BJ (cell line): ENCODE results near the gene SLC26A1. TPM values are rescaled to one million over a fixed set of nuclear protein-coding genes. Genes with fewer than 3 reads are reported as not detected.
A peak's percentile ranks its signal among the peaks of the same experiment; 100 is the strongest.

Experiments used
- CTCF ChIA-PET: fragments of 350-600 bp; formaldehyde crosslinking; extraction: SDS; loops from one replicate; lab custom pipeline; 2021; ENCODE audit warnings: antibody characterized with exemption, inconsistent platforms; lab: Yijun Ruan, JAX
- POLR2A ChIA-PET: fragments of 300-600 bp; sonication (Branson Sonifier 250); formaldehyde crosslinking; extraction: SDS; loops from one replicate; lab custom pipeline; 2021; ENCODE audit warnings: antibody characterized with exemption; lab: Charles Lee
- DNase-seq: peaks from one replicate; pipeline ENCODE4 v3.0.0-alpha.2; 2011; ENCODE audit warnings: low read depth
- H3K27me3 ChIP-seq: 2 replicates; pipeline ENCODE4 v1.6.0; 2011; ENCODE audit warnings: low read length; ENCODE audit not compliant: control insufficient read depth, insufficient read depth
- H3K36me3 ChIP-seq: 2 replicates; pipeline ENCODE4 v1.5.1; 2011; ENCODE audit warnings: low read length; ENCODE audit not compliant: control insufficient read depth, insufficient read depth
- H3K4me3 ChIP-seq: 2 replicates; pipeline ENCODE4 v1.5.1; 2011; ENCODE audit warnings: low read depth, mild to moderate bottlenecking, control low read depth, low read length
- CTCF ChIP-seq: IDR thresholded peaks from 2 replicates; pipeline ENCODE4 v1.5.1; 2011; ENCODE audit warnings: low read depth, mild to moderate bottlenecking, control low read depth, inconsistent platforms, low read length, moderate library complexity; ENCODE audit not compliant: insufficient read depth
- polyA plus RNA-seq: library from polyadenylated mRNA; depleted of rRNA; stranded (reverse); fragments of >200 nt; gene quantifications from 2 replicates; pipeline ENCODE4 v1.2.3, GENCODE V29; 2011

SLC26A1 gene
- polyA plus RNA-seq, 1 experiment, result not detected

DNA sequence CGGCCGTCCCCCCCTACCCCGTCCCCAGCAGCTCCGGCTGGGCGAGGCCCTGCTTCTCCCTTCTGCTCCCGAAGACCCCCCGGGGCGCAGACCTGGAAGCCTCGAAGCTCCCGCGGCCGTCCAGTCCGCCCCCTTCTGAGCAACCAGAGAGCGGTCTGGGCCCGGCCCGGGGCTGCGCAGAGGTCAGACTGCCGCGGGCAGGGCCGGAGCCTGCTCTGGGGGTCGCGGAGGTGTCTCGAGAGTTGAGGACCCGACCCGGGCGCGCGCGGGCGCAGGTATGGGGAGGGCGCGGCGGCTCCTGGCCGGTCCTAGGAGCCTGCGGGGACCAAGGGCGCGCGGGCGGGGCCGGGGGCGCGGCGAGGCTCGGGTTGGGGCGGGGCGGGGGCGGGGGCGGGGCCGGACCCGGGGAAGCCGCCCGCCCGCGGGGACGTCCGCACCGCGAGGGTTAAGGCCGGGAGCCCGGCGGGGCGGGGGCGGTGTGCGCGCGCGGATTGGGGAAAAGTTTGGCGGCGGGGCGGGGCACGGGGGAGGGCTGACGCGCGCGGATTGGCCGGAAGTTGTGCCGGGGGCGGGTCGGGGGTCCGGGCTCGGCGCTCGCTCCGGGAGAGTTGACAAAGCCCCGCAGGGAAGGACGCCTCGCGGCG is 17.9 kb upstream of the SLC26A1 start, which contains the start of gene FGFRL1:
Gene FGFRL1, plus strand, starts transcription at position 605 of the 644 bp plus-strand sequence. CDS start 860 bp downstream, outside the sequence.
- TF ChIP-seq CTCF, result no peak
- ChIA-PET POLR2A (interaction anchor here (0.7 kb wide), 1 partner anchor 349 kb away, joined by 8 read pairs; no protein-coding TSS in a partner anchor), CTCF (interaction anchor here (1.7 kb wide), 1 partner anchor 269 kb away, joined by 5 read pairs; no protein-coding TSS in a partner anchor)
- Histone ChIP-seq H3K27me3 (peaks cover 8% of the 10 kb centered on the region), H3K36me3 (no peaks in the 10 kb centered on the region; the same call in 1 of the 2 replicates), H3K4me3 (peak within 1 kb of the TSS; percentile 54)
- DNase-seq, result no peak

DNA sequence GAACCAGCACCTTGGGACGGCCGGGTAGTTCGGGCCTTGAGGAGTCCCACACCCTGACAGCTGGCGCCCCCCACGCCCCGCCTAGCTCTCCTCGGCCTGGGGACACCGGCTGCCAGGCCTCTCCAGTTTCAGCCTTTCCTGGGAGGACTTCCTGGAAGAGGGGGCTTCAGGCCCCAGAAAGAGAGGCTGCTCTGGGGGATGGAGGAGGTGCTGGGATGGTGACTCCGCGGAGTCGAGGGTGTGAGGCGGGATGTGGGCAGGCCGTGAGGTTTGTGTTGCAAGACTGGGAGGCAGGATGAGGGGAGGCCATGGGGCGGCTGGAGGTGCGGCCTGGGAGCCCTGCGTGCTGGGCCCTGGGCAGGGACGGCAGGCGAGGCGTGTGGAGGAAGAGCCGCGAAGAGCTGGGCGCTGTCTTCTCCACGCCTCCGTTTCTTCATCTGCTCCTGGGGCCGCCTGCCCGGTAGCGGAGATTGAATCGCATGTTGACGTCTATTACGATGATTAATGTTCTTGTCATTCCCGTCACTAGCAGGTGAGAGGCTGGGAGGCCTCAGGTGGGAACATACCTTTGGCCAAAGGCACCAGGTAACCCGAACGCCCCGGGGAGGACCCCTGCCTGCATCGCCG is 17.3 kb upstream of the SLC26A1 start:
- ChIA-PET POLR2A (interaction anchor here (0.7 kb wide), 1 partner anchor 350 kb away, joined by 8 read pairs; no protein-coding TSS in a partner anchor), CTCF (interaction anchor here (1.0 to 1.7 kb wide), 2 partner anchors 28 to 268 kb away, joined by 3 to 5 read pairs; no protein-coding TSS in a partner anchor)
- H3K4me3 ChIP-seq, result peak overlapping the region; percentile 41
- H3K27me3 ChIP-seq, result peaks cover 9% of the 10 kb centered on the region
- DNase-seq, result no peak
- 0 out of 2 replicates have a peak, but pooled peaks have one; percentile 7 for TF ChIP-seq CTCF
- H3K36me3 ChIP-seq, result no peaks in the 10 kb centered on the region; the same call in 1 of the 2 replicates

GRCh38 chr4:1009542-1010394 is 16.6 kb upstream of the SLC26A1 start:
- no peak for DNase-seq
- no peak for TF ChIP-seq CTCF
- H3K4me3 ChIP-seq, result peak overlapping the region; percentile 66
- POLR2A ChIA-PET, result no interaction called here
- CTCF ChIA-PET, result interaction anchor here (1.0 to 1.7 kb wide), 2 partner anchors 29 to 268 kb away, joined by 3 to 5 read pairs; no protein-coding TSS in a partner anchor
- no peaks in the 10 kb centered on the region; the same call in 1 of the 2 replicates for H3K36me3 ChIP-seq
- peaks cover 10% of the 10 kb centered on the region for H3K27me3 ChIP-seq

GRCh38 chr4:1008840-1009541 is 15.8 kb upstream of the SLC26A1 start:
- ChIA-PET POLR2A (no interaction called here), CTCF (interaction anchor here (1.0 kb wide), 1 partner anchor 12 kb away, joined by 3 read pairs; no protein-coding TSS in a partner anchor)
- Histone ChIP-seq H3K27me3 (peaks cover 10% of the 10 kb centered on the region), H3K4me3 (peak overlapping the region; percentile 66), H3K36me3 (no peaks in the 10 kb centered on the region)
- no peak for TF ChIP-seq CTCF
- DNase-seq, result no peak
